Thyroid gland (tissue), 4 donors: ENCODE results near the gene SHISA7. TPM values are rescaled to one million over a fixed set of nuclear protein-coding genes. Genes with fewer than 3 reads are reported as not detected.
A peak's percentile ranks its signal among the peaks of the same experiment; 100 is the strongest.

ENCODE experiments used
- DNase-seq, 2 donors: peaks; one replicate each; pipeline ENCODE4 v3.0.0-alpha.2; 2019
- H3K27ac ChIP-seq, 3 donors: fragments of 200-600 bp; sonication (generic); 1 replicate in 2 of 3; 2 replicates in 1 of 3; pipeline ENCODE4 v1.5.1; 2016 to 2019; ENCODE audit warnings: mild to moderate bottlenecking in 1 of 3, moderate library complexity in 1 of 3
- H3K27me3 ChIP-seq: fragments of 200-600 bp; sonication (generic); one replicate; pipeline ENCODE4 v1.5.1; 2019
- H3K36me3 ChIP-seq, 2 donors: fragments of 200-600 bp; sonication (generic); one replicate each; pipeline ENCODE4 v1.5.1; 2016 to 2019
- H3K4me1 ChIP-seq, 2 donors: fragments of 200-600 bp; sonication (generic); one replicate each; pipeline ENCODE4 v1.5.1; 2017 to 2019
- H3K4me3 ChIP-seq, 3 donors: fragments of 200-600 bp; sonication (generic); replicated peaks in 1 of 3; 1 replicate in 2 of 3; 2 replicates in 1 of 3; pipeline ENCODE4 v1.5.1; 2016; ENCODE audit warnings: mild to moderate bottlenecking in 1 of 3
- H3K9me3 ChIP-seq: fragments of 200-600 bp; sonication (generic); one replicate; pipeline ENCODE4 v1.5.1; 2017
- POLR2A ChIP-seq, 2 donors: fragments of 450-650 bp; IDR thresholded peaks; one replicate each; pipeline ENCODE4 v1.6.1; 2017; ENCODE audit warnings: antibody characterized with exemption in 2 of 2, mild to moderate bottlenecking in 2 of 2, moderate library complexity in 1 of 2
- WGBS, 2 donors: methylation state at CpG; one replicate each; pipeline ENCODE4 v1.1.5; 2017; 5-methylcytosine and 5-hydroxymethylcytosine counted together
- intact Hi-C: fragments of 100-400 bp; cut with DNase I; formaldehyde crosslinking; loops from one replicate; pipeline ENCODE4 v1.15.1; 2023
- total RNA-seq, 4 donors: library from RNA; depleted of rRNA; stranded (reverse); fragments of >200 nt; gene quantifications; one replicate each; pipeline ENCODE4 v1.2.3, GENCODE V29; 2016
- TF ChIP-seq, protein P1 (sequence below), 6 experiments: fragments of 200-600 bp in 3 of 6; fragments of 450-650 bp in 3 of 6; sonication (generic) in 3 of 6; IDR thresholded peaks; one replicate each; pipeline ENCODE4 v1.5.1; 2016 to 2019; ENCODE audit warnings: antibody characterized with exemption in 6 of 6, mild to moderate bottlenecking in 2 of 6, inconsistent platforms in 1 of 6, moderate library complexity in 1 of 6

SHISA7 gene
- total RNA-seq, 4 donors from 2014 or later, result not detected

DNA sequence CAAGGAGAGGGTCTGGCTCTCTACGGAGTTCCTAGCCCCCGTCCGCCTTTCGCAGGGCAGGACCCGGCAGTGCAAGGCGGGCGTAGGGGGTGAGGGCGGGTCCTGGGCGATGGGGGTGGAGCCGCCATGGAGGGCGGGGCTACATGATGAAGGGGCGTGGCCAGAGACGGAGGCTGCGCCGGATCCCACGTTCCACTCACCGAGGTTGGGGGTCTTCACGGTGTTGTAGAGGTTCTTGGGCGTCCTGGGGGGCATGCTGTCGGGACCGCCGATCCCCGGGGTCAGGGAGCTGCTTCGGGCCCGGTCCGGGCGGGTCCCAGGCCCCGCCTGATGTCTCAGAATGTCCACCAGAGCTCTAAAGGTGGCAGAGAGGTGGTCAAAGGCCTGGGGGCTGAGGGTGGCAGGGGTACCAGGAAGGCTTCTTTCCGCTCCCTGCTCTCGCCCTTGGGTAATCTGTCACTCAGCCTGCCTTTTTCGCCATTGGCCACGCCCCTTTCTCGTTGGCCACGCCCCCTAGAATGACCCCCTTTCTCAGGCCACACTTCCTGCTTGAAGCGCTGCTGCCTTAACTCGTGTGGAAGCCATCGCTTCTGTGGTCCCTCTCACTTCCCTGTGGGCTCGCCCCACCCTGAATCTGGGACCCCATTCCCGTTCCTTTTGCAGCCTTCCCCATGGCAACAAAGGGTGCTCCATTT lies 2.5 kb downstream of the SHISA7 start:
- Histone ChIP-seq H3K9me3 (no peaks in the 10 kb centered on the region), H3K4me1 (peaks cover 0 to 4% of the 10 kb centered on the region in 2 donors), H3K27ac (no peak overlapping the region), H3K36me3 (no peaks in the 10 kb centered on the region), H3K27me3 (peaks cover 25% of the 10 kb centered on the region), H3K4me3 (no peak overlapping the region)
- no peak for DNase-seq
- no peak for TF ChIP-seq POLR2A (IDR thresholded peaks at IDR 0.05)
- TF ChIP-seq, protein P1, sequence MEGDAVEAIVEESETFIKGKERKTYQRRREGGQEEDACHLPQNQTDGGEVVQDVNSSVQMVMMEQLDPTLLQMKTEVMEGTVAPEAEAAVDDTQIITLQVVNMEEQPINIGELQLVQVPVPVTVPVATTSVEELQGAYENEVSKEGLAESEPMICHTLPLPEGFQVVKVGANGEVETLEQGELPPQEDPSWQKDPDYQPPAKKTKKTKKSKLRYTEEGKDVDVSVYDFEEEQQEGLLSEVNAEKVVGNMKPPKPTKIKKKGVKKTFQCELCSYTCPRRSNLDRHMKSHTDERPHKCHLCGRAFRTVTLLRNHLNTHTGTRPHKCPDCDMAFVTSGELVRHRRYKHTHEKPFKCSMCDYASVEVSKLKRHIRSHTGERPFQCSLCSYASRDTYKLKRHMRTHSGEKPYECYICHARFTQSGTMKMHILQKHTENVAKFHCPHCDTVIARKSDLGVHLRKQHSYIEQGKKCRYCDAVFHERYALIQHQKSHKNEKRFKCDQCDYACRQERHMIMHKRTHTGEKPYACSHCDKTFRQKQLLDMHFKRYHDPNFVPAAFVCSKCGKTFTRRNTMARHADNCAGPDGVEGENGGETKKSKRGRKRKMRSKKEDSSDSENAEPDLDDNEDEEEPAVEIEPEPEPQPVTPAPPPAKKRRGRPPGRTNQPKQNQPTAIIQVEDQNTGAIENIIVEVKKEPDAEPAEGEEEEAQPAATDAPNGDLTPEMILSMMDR (IDR thresholded peaks at IDR 0.05), result no peak
- intact Hi-C loops, result no loop called here
- WGBS, 2 donors, result 9 to 17% methylated on average over 19 to 21 of the region's 39 CpGs

DNA sequence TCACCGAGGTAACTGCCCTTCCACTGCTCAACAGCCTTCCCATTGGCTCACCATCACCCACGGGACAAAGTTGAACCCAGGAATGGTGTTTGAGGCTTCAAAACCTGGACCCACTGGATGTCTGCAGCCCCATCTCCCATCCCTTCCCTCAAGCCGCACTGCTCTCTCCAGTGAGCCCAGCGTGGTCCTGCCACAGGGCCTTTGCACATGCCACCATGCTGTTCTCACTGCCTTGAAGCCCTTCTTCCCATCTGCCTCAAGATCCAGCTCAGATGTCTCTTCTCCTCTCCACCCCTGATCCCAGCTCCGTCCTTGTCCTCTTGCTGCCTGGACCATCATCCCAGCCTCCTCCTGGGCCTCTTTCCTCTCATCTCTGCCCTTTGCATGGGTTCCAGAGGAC lies 4.0 kb downstream of the SHISA7 start:
- Histone ChIP-seq H3K36me3 (no peaks in the 10 kb centered on the region), H3K27ac (no peak overlapping the region), H3K4me1 (peaks cover 0 to 4% of the 10 kb centered on the region in 2 donors), H3K27me3 (peaks cover 24% of the 10 kb centered on the region), H3K9me3 (no peaks in the 10 kb centered on the region), H3K4me3 (no peak overlapping the region)
- 67 to 76% methylated on average over 5 of the region's 5 CpGs for WGBS, 2 donors
- intact Hi-C loops, result no loop called here
- no peak for DNase-seq
- no peak for TF ChIP-seq POLR2A (IDR thresholded peaks at IDR 0.05)
- TF ChIP-seq, protein P1 (IDR thresholded peaks at IDR 0.05), result no peak

GRCh38 chr19:55437410-55437809 lies 5.7 kb downstream of the SHISA7 start:
- H3K27ac ChIP-seq, result no peak overlapping the region
- 1 to 2% methylated on average over 14 to 17 of the region's 17 CpGs for WGBS, 2 donors
- no peaks in the 10 kb centered on the region for H3K9me3 ChIP-seq
- DNase-seq, result peak; percentile 84 to 85
- intact Hi-C loops, result no loop called here
- H3K36me3 ChIP-seq, result no peaks in the 10 kb centered on the region
- no peak overlapping the region for H3K4me3 ChIP-seq
- peaks cover 0 to 4% of the 10 kb centered on the region in 2 donors for H3K4me1 ChIP-seq
- TF ChIP-seq, protein P1 (IDR thresholded peaks at IDR 0.05), result no peak
- TF ChIP-seq POLR2A (IDR thresholded peaks at IDR 0.05), result no peak
- peaks cover 18% of the 10 kb centered on the region for H3K27me3 ChIP-seq

GRCh38 chr19:55436847-55437246 lies 6.3 kb downstream of the SHISA7 start:
- no peak for DNase-seq
- peaks cover 0 to under 1% of the 10 kb centered on the region in 2 donors for H3K4me1 ChIP-seq
- no peak overlapping the region for H3K27ac ChIP-seq
- no peak overlapping the region for H3K4me3 ChIP-seq
- intact Hi-C loops, result no loop called here
- no peak for TF ChIP-seq POLR2A (IDR thresholded peaks at IDR 0.05)
- TF ChIP-seq, protein P1 (IDR thresholded peaks at IDR 0.05), result no peak
- no peaks in the 10 kb centered on the region for H3K9me3 ChIP-seq
- 37 to 40% methylated on average over 8 of the region's 8 CpGs for WGBS, 2 donors
- H3K27me3 ChIP-seq, result peaks cover 16% of the 10 kb centered on the region
- H3K36me3 ChIP-seq, result no peaks in the 10 kb centered on the region

DNA sequence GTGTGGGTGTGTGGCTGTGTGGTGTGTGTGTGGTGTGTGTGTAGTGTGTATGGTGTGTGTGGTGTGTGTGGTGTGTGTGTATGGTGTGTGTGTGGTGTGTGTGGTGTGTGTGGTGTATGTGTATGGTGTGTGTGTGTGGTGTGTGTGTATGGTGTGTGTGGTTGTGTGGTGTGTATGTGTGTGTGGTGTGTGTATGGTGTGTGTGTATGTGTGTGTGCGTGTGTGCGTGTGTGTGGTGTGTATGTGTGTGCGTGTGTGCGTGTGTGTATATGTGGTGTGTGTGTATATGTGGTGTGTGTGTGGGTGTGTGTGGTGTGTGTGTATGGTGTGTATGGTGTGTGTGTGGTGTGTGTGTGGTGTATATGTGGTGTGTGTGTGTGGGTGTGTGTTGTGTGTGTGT lies 8.1 kb downstream of the SHISA7 start:
- Histone ChIP-seq H3K27ac (no peak overlapping the region), H3K27me3 (no peaks in the 10 kb centered on the region), H3K4me3 (no peak overlapping the region), H3K4me1 (no peaks in the 10 kb centered on the region), H3K36me3 (no peaks in the 10 kb centered on the region), H3K9me3 (no peaks in the 10 kb centered on the region)
- TF ChIP-seq, protein P1 (IDR thresholded peaks at IDR 0.05), result no peak
- WGBS, 2 donors, result 94 to 96% methylated on average over 4 of the region's 4 CpGs
- intact Hi-C loops, result no loop called here
- DNase-seq, result no peak
